ENCODE measurements around the gene LDLRAD4.

Gene LDLRAD4

GRCh38 chr18:13528739-13529392 is 310.3 kb downstream of the LDLRAD4 start:
- DNase-seq: no peak

GRCh38 chr18:13530033-13530878 is 311.7 kb downstream of the LDLRAD4 start:
- no peak for DNase-seq

- peak; percentile 11 for DNase-seq
Measured at GRCh38 chr18:13530879-13531387, 312.4 kb downstream of the LDLRAD4 start.

- DNase-seq: no peak
Measured at GRCh38 chr18:13531681-13532325, 313.2 kb downstream of the LDLRAD4 start.

GRCh38 chr18:13532406-13533075 is 314.0 kb downstream of the LDLRAD4 start:
- no peak for DNase-seq

- no peak for DNase-seq
Measured at GRCh38 chr18:13534631-13535030, 316.1 kb downstream of the LDLRAD4 start.

- DNase-seq: no peak
Measured at GRCh38 chr18:13536578-13536977, 318.0 kb downstream of the LDLRAD4 start.

- DNase-seq: no peak
Measured at GRCh38 chr18:13537022-13537780, 318.6 kb downstream of the LDLRAD4 start.

GRCh38 chr18:13538630-13539029 is 320.1 kb downstream of the LDLRAD4 start:
- no peak for DNase-seq

GRCh38 chr18:13539050-13539449 is 320.5 kb downstream of the LDLRAD4 start:
- peak; percentile 49 for DNase-seq

- peak; percentile 14 for DNase-seq
Measured at GRCh38 chr18:13539843-13540476, 321.4 kb downstream of the LDLRAD4 start.

- no peak for DNase-seq
Measured at GRCh38 chr18:13540477-13541182, 322.1 kb downstream of the LDLRAD4 start.

GRCh38 chr18:13541621-13542519 is 323.3 kb downstream of the LDLRAD4 start:
- no peak for DNase-seq

GRCh38 chr18:13542520-13542847 is 323.9 kb downstream of the LDLRAD4 start:
- no peak for DNase-seq

GRCh38 chr18:13543144-13543543 is 324.6 kb downstream of the LDLRAD4 start:
- DNase-seq: no peak

- DNase-seq: no peak
Measured at GRCh38 chr18:13543811-13544732, 325.5 kb downstream of the LDLRAD4 start.

- DNase-seq: no peak
Measured at GRCh38 chr18:13544953-13545352, 326.4 kb downstream of the LDLRAD4 start.

GRCh38 chr18:13545514-13545913 is 327.0 kb downstream of the LDLRAD4 start:
- DNase-seq: no peak

- no peak for DNase-seq
Measured at GRCh38 chr18:13545955-13546354, 327.4 kb downstream of the LDLRAD4 start.

Data from NCI-H526 treated with DMSO at 0.1 percent for 48 hours (cell line).